ENCODE results near the gene FETUB. TPM values are rescaled to one million over a fixed set of nuclear protein-coding genes. Genes with fewer than 3 reads are reported as not detected.

The FETUB gene
- total and polyA plus RNA-seq, 2 of the 4 experiments (the other 2 are of a cell fraction): not detected

- Histone ChIP-seq H3K4ac (ENCODE audit: low read depth, low read length) (no peak overlapping the region), H3K9me3 (ENCODE audit: control insufficient read depth, insufficient read depth, low read length) (no peaks in the 10 kb centered on the region), H3K4me3 (ENCODE audit: insufficient read depth, low read depth, low read length) (no peak overlapping the region), H3K23ac (ENCODE audit: low read depth, low read length) (no peak overlapping the region), H2BK15ac (ENCODE audit: low read depth, low read length) (no peak overlapping the region), H4K8ac (ENCODE audit: low read depth in 2 of 2, low read length in 2 of 2) (no peak overlapping the region), H2AFZ (replicated peaks; ENCODE audit: low read length, poor library complexity) (no peak overlapping the region), H3K27ac (ENCODE audit: insufficient read depth, low read length) (no peak overlapping the region), H3K27me3 (ENCODE audit: control insufficient read depth, insufficient read depth, low read length) (peaks cover 13% of the 10 kb centered on the region), H2BK120ac (ENCODE audit: low read depth, low read length) (no peak overlapping the region), H3K9ac (ENCODE audit: low read depth, low read length) (no peak overlapping the region), H4K91ac (ENCODE audit: insufficient read depth, low read depth, low read length) (no peak overlapping the region), H3K36me3 (ENCODE audit: control insufficient read depth, insufficient read depth, low read length) (no peaks in the 10 kb centered on the region), H2BK20ac (ENCODE audit: low read depth, low read length) (no peak overlapping the region), H3K79me1 (ENCODE audit: low read depth in 1 of 2, low read length in 2 of 2) (no peaks in the 10 kb centered on the region), H2AK9ac (replicated peaks; ENCODE audit: low read depth, low read length, poor library complexity) (no peak overlapping the region), H2BK5ac (ENCODE audit: low read depth, low read length, poor library complexity, severe bottlenecking) (no peak overlapping the region), H2AK5ac (ENCODE audit: low read depth, low read length) (no peak overlapping the region), H3K56ac (ENCODE audit: extremely low read depth, insufficient read depth, low read length) (no peak overlapping the region), H3K9me1 (ENCODE audit: insufficient read depth, low read length) (no peaks in the 10 kb centered on the region), H3K4me1 (ENCODE audit: control insufficient read depth, insufficient read depth, low read length) (no peaks in the 10 kb centered on the region), H4K20me1 (ENCODE audit: insufficient read depth, low read length) (no peaks in the 10 kb centered on the region), H3K14ac (replicated peaks; ENCODE audit: low read depth, low read length) (no peak overlapping the region), H4K5ac (ENCODE audit: low read depth, low read length) (no peak overlapping the region), H3K4me2 (ENCODE audit: low read depth, low read length) (no peak overlapping the region), H3K18ac (ENCODE audit: low read depth, low read length) (no peak overlapping the region)
- ATAC-seq (ENCODE audit: low read depth) (no peak), DNase-seq (no peak)
- ChIA-PET POLR2A (ENCODE audit: unreplicated experiment) (no interaction called here), CTCF (interaction anchor here (0.6 to 1.0 kb wide), 2 partner anchors 25 to 50 kb away, joined by 4 read pairs; no protein-coding TSS in a partner anchor)
- dilution Hi-C loops (cut with HindIII; ENCODE audit: low sequenced_read_pairs, unreplicated experiment): no loop called here
- no CpG with 5 or more reads among the region's 3 CpGs for WGBS, 2 experiments (ENCODE audit: extremely low coverage in 2 of 2, insufficient read length in 1 of 2)
- in situ Hi-C loops (cut with MboI; ENCODE audit: low sequenced_read_pairs): no loop called here
- intact Hi-C loops (cut with micrococcal nuclease): no loop called here
- BruUV-seq (replicated peaks): no TSS peak
- TF ChIP-seq FOS (IDR thresholded peaks at IDR 0.05; ENCODE audit: low read depth, low read length): no peak
- TF ChIP-seq MAFK (IDR thresholded peaks at IDR 0.05; ENCODE audit: low read depth, low read length): no peak
- TF ChIP-seq CTCF (conservative IDR thresholded peaks at IDR 0.05; ENCODE audit: low read depth, low read length): no peak
- TF ChIP-seq RAD21 (IDR thresholded peaks at IDR 0.05; ENCODE audit: low read length): no peak
- no peak for TF ChIP-seq SMC3 (IDR thresholded peaks at IDR 0.05; ENCODE audit: low read depth, low read length)
- no peak for TF ChIP-seq MAZ (IDR thresholded peaks at IDR 0.05; ENCODE audit: borderline replicate concordance, low read depth, low read length)
- no peak for TF ChIP-seq POLR2A (IDR thresholded peaks at IDR 0.05; ENCODE audit: low read depth, low read length)
- no peak for TF ChIP-seq BHLHE40 (IDR thresholded peaks at IDR 0.05; ENCODE audit: low read depth, low read length)
- TF ChIP-seq RFX5 (IDR thresholded peaks at IDR 0.05; ENCODE audit: low read depth, low read length): no peak
- no peak for TF ChIP-seq RCOR1 (IDR thresholded peaks at IDR 0.05; ENCODE audit: insufficient replicate concordance, low read length)
- TF ChIP-seq MXI1 (IDR thresholded peaks at IDR 0.05; ENCODE audit: borderline replicate concordance, low read depth, low read length): no peak
Observed at GRCh38 chr3:186693843-186694242, 53.6 kb downstream of the FETUB start.

Measured in IMR-90 (cell line).